ENCODE measurements around the gene TCERG1L. TPM values are rescaled to one million over a fixed set of nuclear protein-coding genes. Genes with fewer than 3 reads are reported as not detected.

The TCERG1L gene
- total RNA-seq, 1 donor from 2014 or later, result not detected

- Mint-ChIP-seq H3K27me3 (no peaks in the 10 kb centered on the region), H3K9me3 (no peaks in the 10 kb centered on the region), H3K27ac (no peak overlapping the region), H3K36me3 (ENCODE audit: low read depth) (no peaks in the 10 kb centered on the region), H3K4me1 (no peaks in the 10 kb centered on the region), H3K4me3 (no peak overlapping the region)
- intact Hi-C loops (cut with micrococcal nuclease), result no loop called here
- DNase-seq, result no peak
Measured at GRCh38 chr10:131215776-131216175, 95.7 kb downstream of the TCERG1L start.

DNA sequence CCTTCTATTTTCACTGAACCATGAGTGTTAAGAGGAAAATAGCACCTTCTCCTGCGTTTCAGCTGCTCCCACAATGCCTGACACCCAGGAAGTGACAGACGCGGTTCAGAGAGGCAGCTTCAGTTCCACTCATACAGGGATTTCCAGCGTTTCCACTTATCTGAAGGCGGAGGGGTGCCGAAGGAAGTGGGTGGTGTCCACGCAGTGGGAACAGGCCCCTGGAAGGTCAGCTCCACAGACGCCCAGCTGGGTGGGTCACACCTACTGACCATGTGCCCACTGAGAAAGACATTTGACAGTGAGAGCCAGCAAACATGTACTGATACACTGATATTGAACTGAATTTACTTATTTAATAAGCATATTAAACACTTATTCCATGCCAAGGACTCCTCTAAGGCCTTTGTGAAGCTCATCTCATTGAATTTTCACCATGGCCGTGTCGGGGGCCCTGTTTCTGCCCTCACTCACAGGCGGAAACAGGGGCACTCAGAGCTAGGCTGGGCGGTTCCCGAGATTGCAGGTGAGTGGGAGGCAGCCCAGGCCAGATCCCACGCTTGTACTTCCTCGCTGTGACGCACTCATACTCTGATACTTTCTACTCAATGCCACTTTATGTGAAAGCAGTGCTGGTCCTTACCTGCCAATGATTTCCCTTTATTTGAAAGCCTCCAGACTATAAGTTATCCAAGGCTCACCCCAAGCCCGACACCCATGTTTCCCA, 96.8 kb downstream of the TCERG1L start:
- Mint-ChIP-seq H3K27me3 (no peaks in the 10 kb centered on the region), H3K36me3 (ENCODE audit: low read depth) (no peaks in the 10 kb centered on the region), H3K27ac (no peak overlapping the region), H3K9me3 (no peaks in the 10 kb centered on the region), H3K4me3 (no peak overlapping the region), H3K4me1 (no peaks in the 10 kb centered on the region)
- DNase-seq, result no peak
- intact Hi-C loops (cut with micrococcal nuclease), result no loop called here

DNA sequence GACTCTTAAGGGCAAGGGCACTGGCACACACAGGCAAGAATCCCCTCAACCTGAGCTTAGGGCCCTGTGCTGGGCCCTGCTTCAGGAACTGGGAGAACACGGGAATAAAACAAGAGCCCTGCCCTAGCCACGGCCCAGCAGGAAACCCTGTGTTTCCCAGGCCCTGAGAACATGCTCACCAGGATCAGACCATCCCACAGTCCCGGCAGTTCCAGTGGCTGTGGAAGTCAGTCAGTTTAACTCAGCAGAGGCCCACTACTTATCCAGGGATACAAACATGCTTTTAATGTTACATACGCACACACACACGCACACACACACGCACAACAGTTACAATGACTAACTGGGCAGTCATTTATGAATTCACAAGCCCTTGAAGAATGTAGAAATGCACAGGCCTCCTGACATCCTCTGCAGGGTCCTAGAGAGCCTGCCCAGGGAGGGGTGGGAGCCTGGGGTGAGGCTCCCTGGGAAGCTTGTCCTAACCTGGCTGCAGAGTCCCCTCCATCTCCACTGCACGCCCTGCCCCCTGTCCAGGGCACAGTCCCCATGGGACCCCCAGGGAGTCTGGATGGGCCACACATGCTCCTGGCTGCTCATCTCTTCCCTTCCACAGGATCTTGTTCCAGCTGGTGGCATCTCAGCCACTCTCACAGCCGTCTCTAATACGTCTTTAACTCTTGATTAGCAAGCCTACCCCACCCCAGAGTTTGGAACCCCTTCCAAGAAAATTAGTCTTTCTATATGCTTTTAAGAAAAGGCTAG, 97.6 kb downstream of the TCERG1L start:
- intact Hi-C loops (cut with micrococcal nuclease), result no loop called here
- no peaks in the 10 kb centered on the region for H3K9me3 Mint-ChIP-seq
- no peaks in the 10 kb centered on the region for H3K4me1 Mint-ChIP-seq
- DNase-seq, result no peak
- no peak overlapping the region for H3K27ac Mint-ChIP-seq
- no peak overlapping the region for H3K4me3 Mint-ChIP-seq
- H3K36me3 Mint-ChIP-seq (ENCODE audit: low read depth), result no peaks in the 10 kb centered on the region
- no peaks in the 10 kb centered on the region for H3K27me3 Mint-ChIP-seq

DNA sequence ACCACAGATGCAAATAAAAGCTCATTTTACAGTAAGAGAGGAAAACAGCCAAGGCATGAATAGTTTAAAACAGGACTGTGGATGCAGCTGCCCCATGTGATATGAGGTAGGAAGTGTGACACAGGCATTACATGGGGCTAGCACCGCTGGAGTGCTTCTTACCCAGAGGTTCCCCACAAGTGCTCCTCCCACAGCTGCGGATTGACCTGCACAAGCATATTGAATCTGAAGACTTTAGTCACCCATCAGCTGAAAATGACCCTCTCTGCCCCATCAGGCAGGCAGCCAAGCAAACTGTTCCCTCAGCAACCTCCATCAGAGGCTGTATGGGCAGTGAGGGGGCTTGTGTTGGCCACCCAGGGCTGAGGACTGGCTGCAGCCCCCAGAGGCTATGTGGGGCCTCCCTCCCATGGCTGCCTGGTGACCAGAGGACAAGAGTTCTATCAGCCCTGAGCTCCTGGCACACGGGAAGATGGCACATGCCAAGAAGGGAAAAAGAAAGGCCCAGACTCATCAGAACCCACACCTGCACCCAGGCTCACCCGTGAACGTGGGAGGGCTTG, 98.7 kb downstream of the TCERG1L start:
- intact Hi-C loops (cut with micrococcal nuclease), result no loop called here

DNA sequence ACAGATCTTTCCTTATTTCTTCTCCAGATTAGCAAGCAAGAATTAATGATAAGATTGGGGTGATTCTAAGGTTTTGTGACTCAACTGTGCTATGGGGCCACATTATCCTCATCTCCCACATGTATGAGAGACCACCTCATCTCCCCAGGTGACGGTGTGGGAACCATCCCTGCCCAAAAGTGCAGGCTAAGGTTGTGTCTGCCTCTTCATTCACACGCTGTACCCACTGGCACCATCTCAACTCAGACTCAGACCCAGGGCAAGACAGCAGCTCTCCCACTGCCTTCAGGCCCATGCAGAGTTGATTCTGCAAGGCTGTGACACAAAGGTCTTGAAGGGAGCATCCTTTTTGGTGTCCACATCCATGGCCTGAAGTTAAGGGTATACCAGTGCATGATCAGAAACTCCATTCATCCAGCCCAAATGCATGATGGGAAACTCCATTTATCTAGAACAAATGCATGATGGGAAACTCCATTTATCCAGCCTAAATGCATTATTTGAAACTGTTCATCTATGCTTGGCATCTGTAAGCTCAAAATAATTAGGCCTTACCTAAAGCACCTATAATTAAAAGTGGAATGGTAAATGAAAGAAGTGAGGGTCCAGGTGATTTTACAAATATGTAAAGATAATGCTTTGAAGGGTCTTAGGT, 99.4 kb downstream of the TCERG1L start:
- no peaks in the 10 kb centered on the region for H3K27me3 Mint-ChIP-seq
- no peaks in the 10 kb centered on the region for H3K9me3 Mint-ChIP-seq
- no peak overlapping the region for H3K27ac Mint-ChIP-seq
- H3K4me1 Mint-ChIP-seq, result no peaks in the 10 kb centered on the region
- H3K36me3 Mint-ChIP-seq (ENCODE audit: low read depth), result no peaks in the 10 kb centered on the region
- intact Hi-C loops (cut with micrococcal nuclease), result no loop called here
- no peak for DNase-seq
- no peak overlapping the region for H3K4me3 Mint-ChIP-seq

More for the DNA sequence above, 98.7 kb downstream of the TCERG1L start:
- Mint-ChIP-seq H3K36me3 (ENCODE audit: low read depth) (no peaks in the 10 kb centered on the region), H3K27me3 (no peaks in the 10 kb centered on the region), H3K4me3 (no peak overlapping the region), H3K4me1 (no peaks in the 10 kb centered on the region), H3K9me3 (no peaks in the 10 kb centered on the region), H3K27ac (no peak overlapping the region)
- no peak for DNase-seq

DNA sequence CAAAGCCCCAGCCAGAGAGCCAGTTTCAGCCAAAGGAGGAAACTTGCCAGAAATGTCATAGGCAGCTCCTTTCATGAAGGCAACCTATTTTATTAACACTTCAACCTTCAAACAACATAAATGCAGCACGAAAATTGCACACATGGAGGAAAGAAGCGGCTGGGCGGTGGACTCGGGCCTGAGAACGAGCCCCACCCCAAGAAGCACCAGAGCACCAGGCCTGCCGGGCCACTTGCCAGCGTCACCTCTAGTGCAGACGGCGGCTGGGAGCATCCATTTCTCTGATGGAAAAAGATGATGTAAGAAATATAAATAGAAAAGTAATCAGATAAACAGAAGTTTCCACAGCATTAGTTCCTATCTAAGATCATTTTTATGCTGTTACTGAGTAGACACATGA, 100.0 kb downstream of the TCERG1L start:
- no peak for DNase-seq
- no peaks in the 10 kb centered on the region for H3K9me3 Mint-ChIP-seq
- intact Hi-C loops (cut with micrococcal nuclease), result no loop called here
- no peaks in the 10 kb centered on the region for H3K4me1 Mint-ChIP-seq
- H3K27me3 Mint-ChIP-seq, result no peaks in the 10 kb centered on the region
- H3K27ac Mint-ChIP-seq, result no peak overlapping the region
- H3K4me3 Mint-ChIP-seq, result no peak overlapping the region
- H3K36me3 Mint-ChIP-seq (ENCODE audit: low read depth), result no peaks in the 10 kb centered on the region

DNA sequence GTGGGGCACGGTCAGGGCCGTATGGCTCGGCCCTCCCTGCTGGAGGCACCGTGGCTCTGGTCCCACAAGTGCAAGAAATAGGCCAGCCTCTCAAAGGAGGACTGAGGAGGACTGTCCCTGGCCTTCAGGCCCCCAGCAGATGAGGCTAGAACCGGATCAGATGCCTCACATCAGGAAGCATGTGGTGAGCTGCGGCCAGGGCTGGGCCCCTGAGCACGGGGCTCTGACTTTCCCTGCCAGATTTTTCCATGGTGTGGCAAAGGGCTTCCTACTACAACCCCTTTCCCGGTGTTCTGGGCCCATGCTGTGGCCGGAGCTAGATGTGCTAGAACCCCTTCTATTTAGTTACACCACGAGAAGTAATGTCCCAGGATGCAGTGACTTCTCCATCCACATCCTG, 100.4 kb downstream of the TCERG1L start:
- Mint-ChIP-seq H3K9me3 (no peaks in the 10 kb centered on the region), H3K27me3 (no peaks in the 10 kb centered on the region), H3K4me3 (no peak overlapping the region), H3K4me1 (no peaks in the 10 kb centered on the region), H3K27ac (no peak overlapping the region), H3K36me3 (ENCODE audit: low read depth) (no peaks in the 10 kb centered on the region)
- intact Hi-C loops (cut with micrococcal nuclease), result no loop called here
- DNase-seq, result no peak

DNA sequence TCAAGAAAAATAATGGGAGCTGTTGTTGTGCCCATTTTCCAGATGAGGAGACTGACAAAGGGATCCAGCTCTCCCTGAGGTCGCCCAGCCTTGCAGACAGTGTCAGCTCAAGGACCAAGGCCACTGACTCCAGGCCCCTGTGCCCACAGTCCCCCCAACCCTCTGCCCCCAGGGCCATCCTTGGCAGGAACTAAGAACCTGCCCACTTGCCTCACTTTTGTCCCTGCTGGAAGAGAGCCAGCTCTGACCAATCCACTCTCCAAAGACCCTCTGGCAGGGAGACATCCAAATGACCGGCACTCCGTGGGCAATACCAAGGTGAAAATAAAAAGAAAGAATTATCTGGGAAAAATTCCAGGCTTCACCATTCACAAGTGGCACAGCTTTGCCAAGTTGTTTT, 101.3 kb downstream of the TCERG1L start:
- Mint-ChIP-seq H3K27me3 (no peaks in the 10 kb centered on the region), H3K27ac (no peak overlapping the region), H3K4me3 (no peak overlapping the region), H3K36me3 (ENCODE audit: low read depth) (no peaks in the 10 kb centered on the region), H3K9me3 (no peaks in the 10 kb centered on the region), H3K4me1 (no peaks in the 10 kb centered on the region)
- no peak for DNase-seq
- intact Hi-C loops (cut with micrococcal nuclease), result no loop called here

- no peaks in the 10 kb centered on the region for H3K4me1 Mint-ChIP-seq
- intact Hi-C loops (cut with micrococcal nuclease), result no loop called here
- H3K4me3 Mint-ChIP-seq, result no peak overlapping the region
- H3K36me3 Mint-ChIP-seq (ENCODE audit: low read depth), result no peaks in the 10 kb centered on the region
- no peak overlapping the region for H3K27ac Mint-ChIP-seq
- H3K27me3 Mint-ChIP-seq, result no peaks in the 10 kb centered on the region
- DNase-seq, result no peak
- no peaks in the 10 kb centered on the region for H3K9me3 Mint-ChIP-seq
Measured at GRCh38 chr10:131207584-131208532, 103.7 kb downstream of the TCERG1L start.

DNA sequence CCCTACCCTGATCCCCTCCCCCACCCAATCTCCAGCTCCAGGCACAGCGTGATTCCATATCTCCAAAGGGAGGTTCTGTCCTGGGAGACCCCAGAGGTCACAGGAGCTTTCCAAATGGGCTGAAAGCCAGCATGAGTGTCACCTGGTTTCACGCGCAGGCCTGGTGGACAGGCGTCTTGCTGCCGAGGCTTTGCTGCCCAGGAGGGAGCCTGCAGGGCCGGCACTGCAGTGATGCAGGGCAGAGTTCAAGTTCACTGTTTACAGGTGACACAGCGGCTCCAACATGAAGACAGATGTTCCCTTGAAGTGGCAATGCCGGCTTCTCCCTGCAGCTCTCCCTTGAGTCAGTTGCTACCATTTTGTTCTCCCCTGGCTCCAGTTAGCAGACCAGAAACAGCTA, 104.3 kb downstream of the TCERG1L start:
- DNase-seq, result no peak
- intact Hi-C loops (cut with micrococcal nuclease), result no loop called here
- Mint-ChIP-seq H3K4me1 (no peaks in the 10 kb centered on the region), H3K9me3 (no peaks in the 10 kb centered on the region), H3K27me3 (no peaks in the 10 kb centered on the region), H3K27ac (no peak overlapping the region), H3K4me3 (no peak overlapping the region), H3K36me3 (ENCODE audit: low read depth) (no peaks in the 10 kb centered on the region)

- Mint-ChIP-seq H3K4me3 (no peak overlapping the region), H3K9me3 (no peaks in the 10 kb centered on the region), H3K27ac (no peak overlapping the region), H3K36me3 (ENCODE audit: low read depth) (no peaks in the 10 kb centered on the region), H3K4me1 (no peaks in the 10 kb centered on the region), H3K27me3 (no peaks in the 10 kb centered on the region)
- intact Hi-C loops (cut with micrococcal nuclease), result no loop called here
- DNase-seq, result no peak
Measured at GRCh38 chr10:131206111-131206995, 105.2 kb downstream of the TCERG1L start.

GRCh38 chr10:131205556-131205955, 106.0 kb downstream of the TCERG1L start:
- H3K36me3 Mint-ChIP-seq (ENCODE audit: low read depth), result no peaks in the 10 kb centered on the region
- intact Hi-C loops (cut with micrococcal nuclease), result no loop called here
- H3K27ac Mint-ChIP-seq, result no peak overlapping the region
- no peak for DNase-seq
- H3K27me3 Mint-ChIP-seq, result no peaks in the 10 kb centered on the region
- no peaks in the 10 kb centered on the region for H3K4me1 Mint-ChIP-seq
- no peak overlapping the region for H3K4me3 Mint-ChIP-seq
- no peaks in the 10 kb centered on the region for H3K9me3 Mint-ChIP-seq

Measured in activated CD4-positive, alpha-beta T cell treated with anti-CD3 and anti-CD28 coated beads, Interleukin-2, amount 10 ng/mL, durations not matched to agents 24 days and 14 days (primary cell).